Fibroblast of lung (primary cell): ENCODE measurements around the gene TCF4. TPM values are rescaled to one million over a fixed set of nuclear protein-coding genes. Genes with fewer than 3 reads are reported as not detected.

Experiments
- DNase-seq, 2 donors: peaks; one replicate each; pipeline versions ENCODE4 v3.0.0 to v3.0.0-alpha.2; 2010; ENCODE audit warnings: low read depth in 2 of 2
- H2AFZ ChIP-seq: 2 replicates; pipeline ENCODE4 v1.5.1; 2012; ENCODE audit warnings: low read length, control low read depth, inconsistent platforms
- H3K27ac ChIP-seq: 2 replicates; pipeline ENCODE4 v1.5.1; 2011; ENCODE audit warnings: low read length, control low read depth; ENCODE audit not compliant: insufficient read depth
- H3K27me3 ChIP-seq: 2 replicates; pipeline ENCODE4 v1.5.1; 2011; ENCODE audit warnings: mild to moderate bottlenecking, low read length; ENCODE audit not compliant: control insufficient read depth, insufficient read depth
- H3K36me3 ChIP-seq: 2 replicates; pipeline ENCODE4 v1.5.1; 2011; ENCODE audit warnings: low read length; ENCODE audit not compliant: control insufficient read depth, insufficient read depth
- H3K4me1 ChIP-seq: 2 replicates; pipeline ENCODE4 v1.5.1; 2011; ENCODE audit warnings: low read length; ENCODE audit not compliant: control insufficient read depth, insufficient read depth; ENCODE audit errors: extremely low read depth
- H3K4me2 ChIP-seq: 2 replicates; pipeline ENCODE4 v1.5.1; 2011; ENCODE audit warnings: low read length, control low read depth; ENCODE audit not compliant: insufficient read depth; ENCODE audit errors: extremely low read depth
- H3K4me3 ChIP-seq, 4 experiments: fragments of 200-600 bp in 1 of 4; sonication (generic) in 1 of 4; replicated peaks in 1 of 4; 2 replicates each; pipeline ENCODE4 v1.5.1; 2011 to 2016; ENCODE audit warnings: low read length in 4 of 4, low read depth in 3 of 4, mild to moderate bottlenecking in 3 of 4, control low read depth in 2 of 4, inconsistent platforms in 1 of 4, mixed read lengths in 1 of 4; ENCODE audit not compliant: insufficient read depth in 1 of 4; ENCODE audit errors: control extremely low read depth in 1 of 4
- H3K79me2 ChIP-seq: 2 replicates; pipeline ENCODE4 v1.5.1; 2012; ENCODE audit warnings: mild to moderate bottlenecking, low read length, inconsistent platforms; ENCODE audit not compliant: control insufficient read depth, insufficient read depth
- H3K9ac ChIP-seq: 2 replicates; pipeline ENCODE4 v1.5.1; 2011; ENCODE audit warnings: mild to moderate bottlenecking, low read length, control low read depth; ENCODE audit not compliant: insufficient read depth
- H3K9me3 ChIP-seq: 2 replicates; pipeline ENCODE4 v1.5.1; 2012; ENCODE audit warnings: low read depth, low read length; ENCODE audit not compliant: control insufficient read depth, insufficient read depth
- H4K20me1 ChIP-seq: 2 replicates; pipeline ENCODE4 v1.5.1; 2011; ENCODE audit warnings: low read length; ENCODE audit not compliant: control insufficient read depth, insufficient read depth; ENCODE audit errors: extremely low read depth
- EZH2 ChIP-seq: IDR thresholded peaks from 2 replicates; pipeline ENCODE4 v1.5.1; 2012; ENCODE audit warnings: low read length, control low read depth, mild to moderate bottlenecking; ENCODE audit errors: missing control alignments
- polyA plus RNA-seq, 2 donors: library from polyadenylated mRNA; depleted of rRNA in 1 of 2; stranded (reverse) in 1 of 2; unstranded in 1 of 2; fragments of >200 nt; gene quantifications; 2 replicates each; pipeline ENCODE4 v1.2.1, GENCODE V29; 2011 to 2012; ENCODE audit warnings: missing spikeins in 1 of 2
- total RNA-seq: library from RNA; depleted of rRNA; stranded (reverse); fragments of >200 nt; gene quantifications from 2 replicates; pipeline ENCODE4 v1.2.1, GENCODE V29; 2014
- TF ChIP-seq, protein P1 (sequence below), 2 donors: IDR thresholded peaks in 1 of 2; conservative IDR thresholded peaks in 1 of 2; 1 replicate in 1 of 2; 2 replicates in 1 of 2; pipeline ENCODE4 v1.5.1; 2011 to 2012; ENCODE audit warnings: low read length in 2 of 2, control low read depth in 1 of 2, inconsistent platforms in 1 of 2, low read depth in 1 of 2, mild to moderate bottlenecking in 1 of 2

Gene TCF4
- total and polyA plus RNA-seq, 2 donors (not counting 1 experiment from before 2014, with no cell fraction given) = 48.9 to 57.6 TPM

DNA sequence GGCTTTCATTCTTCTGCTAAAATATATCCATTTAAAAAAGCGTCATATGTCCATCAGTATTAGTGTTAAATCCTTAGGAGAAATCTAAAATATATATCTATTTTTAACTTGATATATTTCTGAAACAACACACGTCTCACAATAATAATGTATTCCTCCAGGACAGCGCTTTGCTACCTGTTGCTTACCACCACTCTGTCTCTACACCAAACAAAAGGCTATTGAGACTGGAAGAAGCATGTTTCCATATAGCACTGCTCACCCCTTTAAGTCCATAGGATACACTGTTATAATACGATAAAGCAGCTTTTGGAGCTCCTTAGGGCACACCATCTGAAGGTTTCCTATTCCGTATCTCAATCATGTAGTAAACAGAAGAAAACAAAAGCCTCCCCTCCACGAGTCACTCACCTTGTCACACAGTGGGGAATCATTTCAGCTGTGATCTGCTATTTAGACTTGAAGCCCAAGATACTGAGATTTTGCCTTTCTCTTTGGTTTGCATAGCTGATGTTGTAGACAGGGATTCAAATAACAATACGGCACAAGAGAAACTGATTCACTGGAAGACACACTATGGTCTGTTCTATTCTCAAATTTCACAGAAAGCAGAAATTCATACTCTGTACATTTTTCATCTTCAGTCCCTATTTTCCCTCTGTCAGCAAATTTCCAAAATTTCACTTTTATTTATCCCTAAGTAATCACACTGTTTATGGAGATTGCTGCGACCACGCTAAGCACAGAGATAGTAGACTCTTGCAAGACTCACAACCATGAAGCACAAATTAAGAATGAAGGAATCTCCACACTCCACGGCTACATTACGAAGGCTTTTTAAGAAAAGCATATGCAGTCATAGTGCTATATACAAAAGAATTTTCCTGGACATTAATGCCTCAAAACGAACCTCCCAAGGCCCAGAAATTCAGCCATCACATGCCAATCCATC lies 187.1 kb downstream of the TCF4 start:
- H2AFZ ChIP-seq = peak overlapping the region; percentile 31
- H3K27ac ChIP-seq = peak overlapping the region; percentile 70
- peaks cover 12% of the 10 kb centered on the region for H3K79me2 ChIP-seq
- TF ChIP-seq, protein P1, sequence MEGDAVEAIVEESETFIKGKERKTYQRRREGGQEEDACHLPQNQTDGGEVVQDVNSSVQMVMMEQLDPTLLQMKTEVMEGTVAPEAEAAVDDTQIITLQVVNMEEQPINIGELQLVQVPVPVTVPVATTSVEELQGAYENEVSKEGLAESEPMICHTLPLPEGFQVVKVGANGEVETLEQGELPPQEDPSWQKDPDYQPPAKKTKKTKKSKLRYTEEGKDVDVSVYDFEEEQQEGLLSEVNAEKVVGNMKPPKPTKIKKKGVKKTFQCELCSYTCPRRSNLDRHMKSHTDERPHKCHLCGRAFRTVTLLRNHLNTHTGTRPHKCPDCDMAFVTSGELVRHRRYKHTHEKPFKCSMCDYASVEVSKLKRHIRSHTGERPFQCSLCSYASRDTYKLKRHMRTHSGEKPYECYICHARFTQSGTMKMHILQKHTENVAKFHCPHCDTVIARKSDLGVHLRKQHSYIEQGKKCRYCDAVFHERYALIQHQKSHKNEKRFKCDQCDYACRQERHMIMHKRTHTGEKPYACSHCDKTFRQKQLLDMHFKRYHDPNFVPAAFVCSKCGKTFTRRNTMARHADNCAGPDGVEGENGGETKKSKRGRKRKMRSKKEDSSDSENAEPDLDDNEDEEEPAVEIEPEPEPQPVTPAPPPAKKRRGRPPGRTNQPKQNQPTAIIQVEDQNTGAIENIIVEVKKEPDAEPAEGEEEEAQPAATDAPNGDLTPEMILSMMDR (conservative IDR thresholded peaks at IDR 0.05 in 1 of 2, IDR thresholded peaks at IDR 0.05 in 1 of 2; ENCODE audit: low read depth in 1 of 2, low read length in 2 of 2) = no peak
- no peak for TF ChIP-seq EZH2
- peak overlapping the region; percentile 43 to 50 (median 45) for H3K4me3 ChIP-seq
- H3K9ac ChIP-seq = no peak overlapping the region
- H3K9me3 ChIP-seq = no peaks in the 10 kb centered on the region
- peaks cover 14% of the 10 kb centered on the region for H3K4me1 ChIP-seq
- DNase-seq = peak; percentile 39 to 50
- no peaks in the 10 kb centered on the region for H4K20me1 ChIP-seq
- no peaks in the 10 kb centered on the region for H3K36me3 ChIP-seq
- no peaks in the 10 kb centered on the region for H3K27me3 ChIP-seq
- H3K4me2 ChIP-seq = peak overlapping the region; percentile 65

DNA sequence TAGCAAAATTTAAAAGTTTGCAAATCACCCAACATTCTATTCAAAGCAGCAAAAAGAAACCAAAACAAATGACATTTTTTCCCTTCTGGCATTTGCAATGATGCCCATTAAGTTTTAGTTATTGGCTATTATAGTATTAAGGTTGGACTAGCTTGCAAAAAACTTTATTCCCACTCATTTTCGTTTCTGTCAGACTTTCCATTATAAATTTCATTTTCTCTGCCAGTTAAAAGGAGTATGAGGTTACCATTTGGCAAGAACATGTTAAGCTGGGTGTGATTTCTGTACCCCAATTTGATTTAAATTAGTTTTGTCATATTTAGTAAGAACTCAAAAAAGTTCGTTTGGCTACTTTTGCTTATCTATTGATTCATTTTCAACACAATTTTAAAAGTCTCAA lies 187.9 kb downstream of the TCF4 start:
- H3K79me2 ChIP-seq = peaks cover 11% of the 10 kb centered on the region
- H3K4me1 ChIP-seq = peaks cover 12% of the 10 kb centered on the region
- no peak overlapping the region for H3K4me2 ChIP-seq
- H4K20me1 ChIP-seq = no peaks in the 10 kb centered on the region
- no peak for DNase-seq
- TF ChIP-seq, protein P1 (conservative IDR thresholded peaks at IDR 0.05 in 1 of 2, IDR thresholded peaks at IDR 0.05 in 1 of 2; ENCODE audit: low read depth in 1 of 2, low read length in 2 of 2) = no peak
- no peak for TF ChIP-seq EZH2
- no peak overlapping the region for H3K27ac ChIP-seq
- H3K9ac ChIP-seq = no peak overlapping the region
- H3K4me3 ChIP-seq = peak overlapping the region in 1 of 4 experiments; percentile 5
- H2AFZ ChIP-seq = no peak overlapping the region
- no peaks in the 10 kb centered on the region for H3K9me3 ChIP-seq
- no peaks in the 10 kb centered on the region for H3K36me3 ChIP-seq
- H3K27me3 ChIP-seq = no peaks in the 10 kb centered on the region

DNA sequence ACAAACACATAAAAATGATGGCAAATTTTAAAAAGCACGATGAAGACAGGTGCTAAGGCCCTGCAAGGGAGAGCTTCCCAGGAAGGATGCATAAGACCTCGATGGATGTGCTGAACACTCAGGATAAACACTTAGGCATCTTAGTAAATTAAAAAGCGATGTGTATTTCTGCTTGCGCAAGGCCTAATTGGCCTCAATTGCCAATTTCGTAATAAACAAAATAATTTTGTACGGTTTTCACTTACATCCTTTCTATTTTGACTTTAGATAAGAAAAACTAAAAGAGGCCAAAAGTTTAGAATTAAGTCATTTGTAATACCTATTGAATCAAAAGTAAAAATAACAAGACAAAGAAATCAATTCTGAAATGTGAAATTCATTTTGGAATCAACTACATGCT lies 189.1 kb downstream of the TCF4 start:
- Histone ChIP-seq H3K4me3 (no peak overlapping the region), H3K79me2 (peaks cover 5% of the 10 kb centered on the region), H3K4me1 (peaks cover 12% of the 10 kb centered on the region), H2AFZ (no peak overlapping the region), H3K36me3 (no peaks in the 10 kb centered on the region), H3K4me2 (no peak overlapping the region), H3K9ac (no peak overlapping the region), H4K20me1 (no peaks in the 10 kb centered on the region), H3K27me3 (no peaks in the 10 kb centered on the region), H3K9me3 (no peaks in the 10 kb centered on the region), H3K27ac (no peak overlapping the region)
- TF ChIP-seq EZH2 = no peak
- TF ChIP-seq, protein P1 (conservative IDR thresholded peaks at IDR 0.05 in 1 of 2, IDR thresholded peaks at IDR 0.05 in 1 of 2; ENCODE audit: low read depth in 1 of 2, low read length in 2 of 2) = no peak
- peak in 1 of 2 donors; percentile 17 for DNase-seq
